Measurements from ENCODE around the gene NCCRP1. TPM values are rescaled to one million over a fixed set of nuclear protein-coding genes. Genes with fewer than 3 reads are reported as not detected.
A peak's percentile ranks its signal among the peaks of the same experiment; 100 is the strongest.
"Not testable (repeated sequence)": the region's sequence is repeated elsewhere in the genome, so short reads cannot be mapped to it uniquely, and the experiment has no call there.

NCCRP1 gene
- total RNA-seq, 4 donors from 2014 or later, result 0.13 to 13.7 (median 2.3) TPM

- WGBS, 2 donors (ENCODE audit: low coverage in 1 of 2), result 56 to 63% methylated on average over 4 to 5 of the region's 7 CpGs
- H3K9me3 ChIP-seq, result no peaks in the 10 kb centered on the region
- no peak overlapping the region for H3K4me3 ChIP-seq
- ATAC-seq, result no peak
- no peak overlapping the region for H3K27ac ChIP-seq
- H3K27me3 ChIP-seq, result peaks cover 62% of the 10 kb centered on the region
- no peaks in the 10 kb centered on the region for H3K36me3 ChIP-seq
- TF ChIP-seq POLR2AphosphoS5 (IDR thresholded peaks at IDR 0.05) (no peak), EP300 (IDR thresholded peaks at IDR 0.05) (no peak)
- H3K4me1 ChIP-seq, result no peaks in the 10 kb centered on the region
Observed at GRCh38 chr19:39209196-39209595, 12.4 kb downstream of the NCCRP1 start.

GRCh38 chr19:39211731-39212374 is 15.1 kb downstream of the NCCRP1 start:
- no peak for ATAC-seq
- Histone ChIP-seq H3K36me3 (no peaks in the 10 kb centered on the region), H3K27me3 (peaks cover 59% of the 10 kb centered on the region), H3K4me1 (no peaks in the 10 kb centered on the region), H3K27ac (no peak overlapping the region), H3K4me3 (no peak overlapping the region), H3K9me3 (peaks cover 0 to 19% (median 0%) of the 10 kb centered on the region in 3 donors)
- 55 to 61% methylated on average over 3 of the region's 13 CpGs for WGBS, 2 donors (ENCODE audit: low coverage in 1 of 2)
- no peak for TF ChIP-seq POLR2A (IDR thresholded peaks at IDR 0.05)
- TF ChIP-seq EP300 (IDR thresholded peaks at IDR 0.05), result no peak
- no peak for TF ChIP-seq CTCF (IDR thresholded peaks at IDR 0.05)
- TF ChIP-seq POLR2AphosphoS5 (IDR thresholded peaks at IDR 0.05), result no peak

GRCh38 chr19:39212375-39212742 is 15.6 kb downstream of the NCCRP1 start:
- H3K36me3 ChIP-seq, result no peaks in the 10 kb centered on the region
- ATAC-seq, result no peak
- WGBS, 2 donors (ENCODE audit: low coverage in 1 of 2), result 20 to 27% methylated on average over 3 to 4 of the region's 8 CpGs
- no peak overlapping the region for H3K27ac ChIP-seq
- TF ChIP-seq CTCF (IDR thresholded peaks at IDR 0.05), result peak in 1 of 4 experiments; percentile 30
- TF ChIP-seq POLR2AphosphoS5 (IDR thresholded peaks at IDR 0.05), result no peak
- peaks cover 0 to 24% (median 0%) of the 10 kb centered on the region in 3 donors for H3K9me3 ChIP-seq
- peaks cover 59% of the 10 kb centered on the region for H3K27me3 ChIP-seq
- H3K4me3 ChIP-seq, result no peak overlapping the region
- no peaks in the 10 kb centered on the region for H3K4me1 ChIP-seq

GRCh38 chr19:39215323-39215722 is 18.6 kb downstream of the NCCRP1 start:
- Histone ChIP-seq H3K9me3 (peaks cover 0 to 32% (median 0%) of the 10 kb centered on the region in 3 donors), H3K27me3 (peaks cover 75% of the 10 kb centered on the region)
- not testable (repeated sequence) for H3K4me1 ChIP-seq, H3K27ac ChIP-seq, H3K4me3 ChIP-seq, H3K36me3 ChIP-seq, ATAC-seq
- 68 to 100% methylated on average over 1 to 2 of the region's 3 CpGs for WGBS, 2 donors (ENCODE audit: low coverage in 1 of 2)

GRCh38 chr19:39217094-39217493 is 20.3 kb downstream of the NCCRP1 start:
- Histone ChIP-seq H3K27ac (no peak overlapping the region), H3K36me3 (no peaks in the 10 kb centered on the region), H3K4me3 (no peak overlapping the region), H3K9me3 (peaks cover 0 to 32% (median 0%) of the 10 kb centered on the region in 3 donors), H3K27me3 (peaks cover 82% of the 10 kb centered on the region), H3K4me1 (no peaks in the 10 kb centered on the region)
- 78 to 80% methylated on average over 1 to 5 of the region's 5 CpGs for WGBS, 2 donors (ENCODE audit: low coverage in 1 of 2)
- no peak for ATAC-seq
- TF ChIP-seq POLR2A (IDR thresholded peaks at IDR 0.05) (no peak), POLR2AphosphoS5 (IDR thresholded peaks at IDR 0.05) (no peak), CTCF (IDR thresholded peaks at IDR 0.05) (no peak), EP300 (IDR thresholded peaks at IDR 0.05) (no peak)

- H3K36me3 ChIP-seq, result no peaks in the 10 kb centered on the region
- H3K27ac ChIP-seq, result no peak overlapping the region
- H3K4me1 ChIP-seq, result no peaks in the 10 kb centered on the region
- no peak for TF ChIP-seq CTCF (IDR thresholded peaks at IDR 0.05)
- peaks cover 0 to 32% (median 0%) of the 10 kb centered on the region in 3 donors for H3K9me3 ChIP-seq
- WGBS, 2 donors (ENCODE audit: low coverage in 1 of 2), result 67 to 78% methylated on average over 6 to 12 of the region's 15 CpGs
- no peak for ATAC-seq
- no peak overlapping the region for H3K4me3 ChIP-seq
- H3K27me3 ChIP-seq, result peaks cover 88% of the 10 kb centered on the region
Observed at GRCh38 chr19:39218230-39219007, 21.7 kb downstream of the NCCRP1 start.

GRCh38 chr19:39219108-39219507 is 22.3 kb downstream of the NCCRP1 start:
- not testable (repeated sequence) for H3K36me3 ChIP-seq, ATAC-seq, H3K4me3 ChIP-seq, H3K4me1 ChIP-seq, H3K27ac ChIP-seq
- H3K27me3 ChIP-seq, result peaks cover 88% of the 10 kb centered on the region
- H3K9me3 ChIP-seq, result peaks cover 0 to 32% (median 0%) of the 10 kb centered on the region in 3 donors
- 59 to 60% methylated on average over 1 to 8 of the region's 10 CpGs for WGBS, 2 donors (ENCODE audit: low coverage in 1 of 2)

Data from gastroesophageal sphincter (tissue), 4 donors.